ENCODE data around the gene TPCN2.

- no peak for TF ChIP-seq CTCF (IDR thresholded peaks at IDR 0.05; ENCODE audit: low read depth, low read length)
- TF ChIP-seq POLR2A (IDR thresholded peaks at IDR 0.05; ENCODE audit: extremely low read depth, insufficient read length), result no peak
- TF ChIP-seq MAX (IDR thresholded peaks at IDR 0.05; ENCODE audit: low read depth, low read length), result no peak
Observed at GRCh38 chr11:69050592-69051380, 2.1 kb downstream of the TPCN2 start.
